Esophagus muscularis mucosa (tissue), 3 donors: Measurements from ENCODE around the gene DDX18.

ENCODE experiments used
- POLR2A ChIP-seq: fragments of 450-650 bp; IDR thresholded peaks from one replicate; pipeline ENCODE4 v1.6.1; 2017; ENCODE audit warnings: antibody characterized with exemption, moderate library complexity, mild to moderate bottlenecking, low read depth
- POLR2AphosphoS5 ChIP-seq, 2 donors: sonication (generic); formaldehyde crosslinking; IDR thresholded peaks; one replicate each; pipeline ENCODE4 v1.6.1; 2017; ENCODE audit warnings: antibody characterized with exemption in 2 of 2
- TF ChIP-seq, protein P1 (sequence below), 3 experiments: fragments of 200-600 bp in 2 of 3; fragments of 450-650 bp in 1 of 3; sonication (generic) in 2 of 3; IDR thresholded peaks; one replicate each; pipeline ENCODE4 v1.5.1; 2017 to 2019; ENCODE audit warnings: antibody characterized with exemption in 3 of 3, mild to moderate bottlenecking in 2 of 3, moderate library complexity in 1 of 3

DNA sequence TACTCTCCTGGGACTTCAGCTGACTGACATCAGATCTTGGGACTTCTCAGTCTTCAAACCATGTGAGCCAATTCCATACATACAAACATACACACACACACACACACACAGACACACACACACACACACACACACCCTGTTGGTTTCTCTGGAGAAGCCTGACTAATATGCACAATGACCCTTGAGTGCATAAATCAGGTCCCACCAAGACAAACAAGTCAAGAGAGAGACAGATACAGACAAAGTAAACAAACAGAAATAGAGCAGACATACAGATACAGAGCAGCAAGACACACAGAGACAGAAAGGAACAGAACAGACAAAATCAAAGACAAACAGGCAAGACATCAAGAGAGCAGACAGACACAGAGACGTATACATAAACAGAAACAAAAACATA lies 43.8 kb upstream of the DDX18 start:
- TF ChIP-seq, protein P1, sequence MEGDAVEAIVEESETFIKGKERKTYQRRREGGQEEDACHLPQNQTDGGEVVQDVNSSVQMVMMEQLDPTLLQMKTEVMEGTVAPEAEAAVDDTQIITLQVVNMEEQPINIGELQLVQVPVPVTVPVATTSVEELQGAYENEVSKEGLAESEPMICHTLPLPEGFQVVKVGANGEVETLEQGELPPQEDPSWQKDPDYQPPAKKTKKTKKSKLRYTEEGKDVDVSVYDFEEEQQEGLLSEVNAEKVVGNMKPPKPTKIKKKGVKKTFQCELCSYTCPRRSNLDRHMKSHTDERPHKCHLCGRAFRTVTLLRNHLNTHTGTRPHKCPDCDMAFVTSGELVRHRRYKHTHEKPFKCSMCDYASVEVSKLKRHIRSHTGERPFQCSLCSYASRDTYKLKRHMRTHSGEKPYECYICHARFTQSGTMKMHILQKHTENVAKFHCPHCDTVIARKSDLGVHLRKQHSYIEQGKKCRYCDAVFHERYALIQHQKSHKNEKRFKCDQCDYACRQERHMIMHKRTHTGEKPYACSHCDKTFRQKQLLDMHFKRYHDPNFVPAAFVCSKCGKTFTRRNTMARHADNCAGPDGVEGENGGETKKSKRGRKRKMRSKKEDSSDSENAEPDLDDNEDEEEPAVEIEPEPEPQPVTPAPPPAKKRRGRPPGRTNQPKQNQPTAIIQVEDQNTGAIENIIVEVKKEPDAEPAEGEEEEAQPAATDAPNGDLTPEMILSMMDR (IDR thresholded peaks at IDR 0.05): no peak
- TF ChIP-seq POLR2AphosphoS5 (IDR thresholded peaks at IDR 0.05) (no peak), POLR2A (no peak)
